Diencephalon (tissue), 1 donor: ENCODE data around the gene DUSP28. TPM values are rescaled to one million over a fixed set of nuclear protein-coding genes. Genes with fewer than 3 reads are reported as not detected.

Experiments used
- total RNA-seq: library from RNA; depleted of rRNA; stranded (reverse); fragments of >200 nt; gene quantifications from one replicate; pipeline ENCODE4 v1.2.3, GENCODE V29; 2014

The DUSP28 gene, protein sequence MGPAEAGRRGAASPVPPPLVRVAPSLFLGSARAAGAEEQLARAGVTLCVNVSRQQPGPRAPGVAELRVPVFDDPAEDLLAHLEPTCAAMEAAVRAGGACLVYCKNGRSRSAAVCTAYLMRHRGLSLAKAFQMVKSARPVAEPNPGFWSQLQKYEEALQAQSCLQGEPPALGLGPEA
- total RNA-seq: 9.5 TPM

GRCh38 chr2:240560084-240560479 lies at the start of gene DUSP28:
Gene DUSP28 (plus strand): TSS chr2:240560357. CDS start chr2:240560685, 328 bp downstream.

DNA sequence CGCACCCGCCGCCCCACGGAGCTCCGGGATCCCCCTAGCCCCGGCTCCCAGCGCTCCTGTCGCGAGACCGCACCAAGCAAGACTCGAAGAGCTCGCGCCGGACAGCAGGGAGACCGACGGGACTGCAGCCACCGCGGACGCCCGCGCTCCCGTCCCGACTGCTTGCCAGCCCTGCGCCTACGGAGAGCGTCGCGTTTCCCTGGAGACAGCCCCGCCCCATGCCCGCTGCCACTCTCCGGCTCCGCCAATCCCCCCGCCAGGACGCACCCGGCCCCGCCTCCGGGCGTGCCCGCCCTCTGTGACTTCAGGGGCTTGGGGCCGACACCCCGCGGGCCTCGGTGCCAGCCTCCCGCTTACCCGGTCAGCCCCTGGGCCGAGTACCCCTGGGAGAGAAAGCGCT lies 2.3 kb upstream of the DUSP28 start, which contains the start of gene ANKMY1:
ANKMY1 (minus strand) TSS at position 181 of the 400 bp plus-strand sequence. CDS start 653 bp downstream, outside the sequence.

GRCh38 chr2:240567872-240568677 lies 7.9 kb downstream of the DUSP28 start, which contains the start of gene RNPEPL1:
Gene RNPEPL1 (plus strand): TSS chr2:240568484. CDS start chr2:240568587, 103 bp downstream.

GRCh38 chr2:240586198-240586918 lies 26.2 kb downstream of the DUSP28 start, which contains the start of gene CAPN10:
Gene CAPN10 (plus strand): TSS chr2:240586734. CDS start chr2:240586912, 178 bp downstream.

Other genes with a start within 250 kb of the DUSP28 start
- 86.5 TPM for gene GPC1, start 124.7 kb upstream of the DUSP28 start, total RNA-seq
- gene ANKMY1, start 2.4 kb upstream of the DUSP28 start, total RNA-seq: 15.5 TPM
- 6.7 TPM for gene RNPEPL1, start 8.1 kb downstream of the DUSP28 start, total RNA-seq
- 20.5 TPM for gene CAPN10, start 26.4 kb downstream of the DUSP28 start, total RNA-seq
- gene GPR35, start 65.1 kb downstream of the DUSP28 start, total RNA-seq: 0.46 TPM
- gene AQP12B, start 122.5 kb downstream of the DUSP28 start, total RNA-seq: not detected
- not detected for gene AQP12A, start 131.5 kb downstream of the DUSP28 start, total RNA-seq